GM21515 (cell line): ENCODE results near the gene TUB.

ENCODE experiments used
- ATAC-seq: cut with Tn5 transposase; IDR thresholded peaks from one replicate; pipeline ENCODE4 v1.9.1; 2021; ENCODE audit not compliant: unreplicated experiment

TUB gene

GRCh38 chr11:8089791-8090510 lies 8.9 kb downstream of the TUB start:
- no peak for ATAC-seq

- no peak for ATAC-seq
Measured at GRCh38 chr11:8090756-8091155, 9.7 kb downstream of the TUB start.

GRCh38 chr11:8091721-8092120 lies 10.7 kb downstream of the TUB start:
- no peak for ATAC-seq

- ATAC-seq: peak; percentile 77
Measured at GRCh38 chr11:8092587-8093424, 11.8 kb downstream of the TUB start.

- ATAC-seq: no peak
Measured at GRCh38 chr11:8093931-8094575, 13.0 kb downstream of the TUB start.

DNA sequence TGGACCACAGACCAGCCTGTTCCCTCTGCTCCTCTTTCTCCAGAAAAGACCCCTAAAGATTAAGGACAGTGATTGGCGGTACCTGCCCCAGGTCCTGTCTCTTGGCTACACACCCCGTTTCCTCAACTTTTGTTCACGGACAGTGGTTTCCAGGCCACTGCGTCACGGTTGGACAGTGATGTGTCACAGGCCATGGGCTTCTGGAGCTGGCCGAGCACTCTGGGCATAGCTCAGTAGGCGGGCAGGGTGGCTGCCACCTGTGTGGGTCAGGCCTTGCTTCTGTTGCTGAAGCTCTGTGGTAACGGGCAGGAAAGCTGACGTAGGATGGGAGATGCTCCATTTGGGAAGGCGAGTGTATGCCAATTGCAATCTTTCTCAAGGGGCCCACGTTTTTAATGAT lies 13.6 kb downstream of the TUB start:
- no peak for ATAC-seq

- no peak for ATAC-seq
Measured at GRCh38 chr11:8095371-8095770, 14.4 kb downstream of the TUB start.

GRCh38 chr11:8095806-8096522 lies 15.0 kb downstream of the TUB start:
- no peak for ATAC-seq

GRCh38 chr11:8096575-8096974 lies 15.6 kb downstream of the TUB start:
- ATAC-seq: no peak

- no peak for ATAC-seq
Measured at GRCh38 chr11:8097062-8097461, 16.1 kb downstream of the TUB start.

- ATAC-seq: no peak
Measured at GRCh38 chr11:8097468-8097867, 16.5 kb downstream of the TUB start.

- no peak for ATAC-seq
Measured at GRCh38 chr11:8097926-8098325, 16.9 kb downstream of the TUB start.

GRCh38 chr11:8098361-8098760 lies 17.4 kb downstream of the TUB start:
- no peak for ATAC-seq

- no peak for ATAC-seq
Measured at GRCh38 chr11:8098879-8099278, 17.9 kb downstream of the TUB start.

DNA sequence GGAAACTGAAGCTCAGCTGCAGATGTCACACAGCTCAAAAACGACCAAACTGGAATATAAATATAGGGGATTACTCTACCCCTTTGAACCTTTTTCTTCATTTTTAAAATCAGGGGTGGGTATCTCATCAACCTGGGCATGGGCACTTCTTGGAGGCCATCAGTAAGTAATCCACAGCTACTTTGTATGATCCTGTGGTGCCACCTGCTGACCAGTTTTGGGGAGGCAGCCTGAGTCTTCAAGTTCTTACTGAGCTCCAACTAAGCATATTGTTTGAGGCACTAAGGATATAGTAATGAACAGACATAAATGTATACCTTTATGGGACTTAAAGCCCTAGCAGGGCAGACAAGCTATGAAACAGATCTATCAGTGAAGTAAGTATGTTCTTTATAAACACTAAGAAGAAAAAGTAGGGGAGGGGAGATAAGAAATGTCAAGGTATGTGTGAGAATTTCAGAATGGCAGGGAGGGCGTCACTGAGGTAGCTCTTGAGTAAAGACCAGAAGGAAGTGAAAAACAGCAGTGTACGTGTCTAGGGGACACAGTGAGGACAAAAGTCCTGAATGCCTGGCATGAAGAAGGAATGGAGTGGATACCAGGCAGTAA lies 18.4 kb downstream of the TUB start:
- ATAC-seq: no peak

- no peak for ATAC-seq
Measured at GRCh38 chr11:8100158-8100557, 19.1 kb downstream of the TUB start.

DNA sequence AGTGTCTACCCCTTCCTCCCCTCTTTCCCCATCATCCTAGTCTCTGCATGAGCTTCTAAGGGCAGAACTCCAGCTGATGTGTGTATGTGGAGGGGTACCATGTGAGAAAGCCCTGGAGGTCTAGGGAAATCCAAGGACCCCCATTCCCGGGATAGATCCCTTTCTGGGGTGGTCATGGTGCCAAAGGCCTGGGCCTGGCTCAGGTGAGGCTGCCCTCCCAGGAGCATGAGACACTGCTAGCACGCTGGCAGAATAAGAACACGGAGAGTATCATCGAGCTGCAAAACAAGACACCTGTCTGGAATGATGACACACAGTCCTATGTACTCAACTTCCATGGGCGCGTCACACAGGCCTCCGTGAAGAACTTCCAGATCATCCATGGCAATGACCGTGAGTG lies 19.6 kb downstream of the TUB start:
- ATAC-seq: no peak

GRCh38 chr11:8101421-8101820 lies 20.4 kb downstream of the TUB start:
- ATAC-seq: no peak

DNA sequence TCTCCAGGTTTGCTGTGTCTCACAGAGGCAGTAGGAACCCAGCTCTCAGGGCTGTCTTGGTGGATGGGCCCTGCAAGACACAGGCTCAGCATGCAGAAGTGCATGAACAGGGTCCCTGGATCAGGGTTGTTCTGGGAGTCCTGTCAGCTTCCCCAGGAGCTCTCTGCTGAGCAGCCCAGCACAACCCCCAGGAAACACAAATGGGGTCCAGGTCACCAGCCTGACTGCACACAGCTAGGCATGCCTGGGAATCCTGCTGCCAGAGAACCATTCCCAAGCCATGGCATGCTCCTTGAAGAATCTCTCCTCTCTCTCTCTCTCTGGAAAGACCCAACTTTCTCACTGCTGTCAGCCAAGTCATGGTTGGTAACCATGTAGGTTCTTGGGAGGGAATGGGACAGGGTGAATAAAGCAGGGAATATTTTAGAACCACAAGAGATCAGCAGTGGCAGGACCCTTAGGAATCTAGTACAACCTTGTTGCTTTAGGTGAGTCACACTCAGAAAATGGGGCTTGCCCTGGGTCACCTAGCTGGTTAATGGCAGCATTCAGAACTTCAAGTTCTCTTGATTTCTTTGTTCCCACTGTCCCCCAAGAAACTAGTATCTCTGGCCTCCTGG lies 21.4 kb downstream of the TUB start:
- ATAC-seq: no peak

DNA sequence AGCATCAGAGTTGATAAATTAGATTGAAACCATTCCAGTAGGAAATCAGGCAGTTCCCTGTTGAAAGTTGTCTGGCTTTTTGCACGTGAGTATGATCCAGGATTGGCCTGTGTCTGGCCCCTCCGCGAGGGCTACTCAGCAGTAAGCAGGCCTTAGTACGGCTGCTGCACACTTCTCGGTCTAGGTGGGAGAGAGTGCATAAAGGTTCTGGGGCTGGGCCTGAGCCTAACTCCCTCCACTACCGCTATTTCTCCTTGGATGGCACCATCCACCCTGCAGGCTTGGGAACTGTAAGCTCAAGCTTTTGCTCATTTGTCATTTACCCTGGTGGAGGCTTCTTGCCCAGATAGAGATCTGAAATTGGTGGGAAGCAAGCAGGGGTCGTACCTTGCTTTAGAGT lies 22.0 kb downstream of the TUB start:
- no peak for ATAC-seq
